Suppressor macrophage treated with lipopolysaccharide for 1 hour (primary cell): ENCODE results near the gene PTPRR.
"Not testable (repeated sequence)": the region's sequence is repeated elsewhere in the genome, so short reads cannot be mapped to it uniquely, and the experiment has no call there.

Experiments
- DNase-seq, 3 donors: peaks; one replicate each; pipeline ENCODE4 v3.0.0-alpha.2; 2020 to 2022

PTPRR gene

GRCh38 chr12:70736351-70737133 is 184.0 kb downstream of the PTPRR start:
- DNase-seq = no peak

DNA sequence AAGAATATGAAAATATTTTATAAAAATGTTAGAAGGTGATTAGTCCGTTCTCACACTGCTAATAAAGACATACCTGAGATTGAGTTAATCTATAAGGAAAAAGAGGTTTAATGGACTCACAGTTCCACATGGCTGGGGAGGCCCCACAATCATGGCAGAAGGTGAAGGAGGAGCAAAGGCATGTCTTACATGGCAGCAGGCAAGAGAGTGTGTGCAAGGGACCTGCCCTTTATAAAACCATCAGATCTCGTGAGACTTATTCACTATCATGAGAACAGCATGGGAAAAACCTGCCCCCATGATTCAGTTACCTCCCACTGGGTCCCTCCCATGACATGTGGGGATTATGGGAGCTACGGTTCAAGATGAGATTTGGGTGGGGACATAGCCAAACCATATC is 185.3 kb downstream of the PTPRR start:
- DNase-seq = not testable (repeated sequence)

GRCh38 chr12:70733385-70733784 is 187.2 kb downstream of the PTPRR start:
- DNase-seq = peak; percentile 40 to 56 (median 50)

DNA sequence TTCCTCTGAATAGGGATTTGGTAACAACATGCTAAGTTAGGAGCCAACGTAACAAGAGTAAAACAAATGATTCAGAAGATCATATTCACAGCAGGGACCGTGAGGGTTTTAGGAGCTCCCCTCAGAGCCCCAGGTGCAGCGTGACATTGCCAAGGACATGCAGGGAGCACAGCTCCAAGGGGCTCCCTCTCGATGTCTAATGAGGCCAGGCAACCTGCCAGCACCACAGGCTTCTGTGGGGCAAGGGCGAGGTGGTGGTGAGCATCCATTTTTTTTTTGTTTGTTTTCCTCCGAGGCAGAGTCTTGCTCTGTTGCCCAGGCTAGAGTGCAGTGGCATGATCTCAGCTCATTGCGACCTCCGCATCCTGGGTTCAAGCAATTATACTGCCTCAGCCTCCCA is 188.3 kb downstream of the PTPRR start:
- no peak for DNase-seq

GRCh38 chr12:70730675-70731180 is 189.8 kb downstream of the PTPRR start:
- no peak for DNase-seq

GRCh38 chr12:70724444-70724843 is 196.1 kb downstream of the PTPRR start:
- peak in 1 of 3 donors; percentile 2 for DNase-seq

DNA sequence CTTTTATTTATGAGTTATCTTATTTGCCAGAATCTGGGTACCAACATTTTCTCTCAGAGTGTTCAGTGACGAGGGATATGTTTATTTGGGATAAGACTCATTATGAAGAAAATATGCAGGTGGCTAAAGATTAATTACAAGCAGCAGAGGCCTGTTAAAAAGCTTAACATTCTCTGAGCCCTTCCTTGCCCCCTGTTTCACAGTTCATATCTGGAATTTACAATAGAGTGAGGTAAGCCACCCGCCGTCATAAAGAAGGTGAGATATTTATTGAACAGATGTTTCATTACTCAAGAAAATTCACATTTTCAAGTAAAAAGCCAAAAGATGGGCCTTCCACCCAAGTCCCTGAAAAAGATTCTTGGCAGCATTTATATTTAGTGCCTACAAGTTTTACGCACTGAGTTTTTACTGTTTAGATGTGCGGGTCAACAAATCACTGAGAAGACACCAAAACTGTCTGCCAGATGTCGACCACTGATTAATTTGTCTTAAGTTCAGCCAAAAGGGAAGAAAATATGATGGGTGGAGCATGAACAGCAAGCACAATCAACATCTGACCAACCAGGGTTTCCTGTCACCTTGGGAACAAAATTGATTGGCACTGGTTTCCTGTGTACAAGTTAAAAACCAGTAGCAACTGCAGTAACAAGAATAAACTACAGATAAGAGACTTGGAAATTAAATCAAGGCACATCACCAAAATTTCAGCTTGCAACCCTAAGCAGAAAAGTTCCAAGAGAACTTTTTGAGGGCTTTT is 197.8 kb downstream of the PTPRR start:
- no peak for DNase-seq

DNA sequence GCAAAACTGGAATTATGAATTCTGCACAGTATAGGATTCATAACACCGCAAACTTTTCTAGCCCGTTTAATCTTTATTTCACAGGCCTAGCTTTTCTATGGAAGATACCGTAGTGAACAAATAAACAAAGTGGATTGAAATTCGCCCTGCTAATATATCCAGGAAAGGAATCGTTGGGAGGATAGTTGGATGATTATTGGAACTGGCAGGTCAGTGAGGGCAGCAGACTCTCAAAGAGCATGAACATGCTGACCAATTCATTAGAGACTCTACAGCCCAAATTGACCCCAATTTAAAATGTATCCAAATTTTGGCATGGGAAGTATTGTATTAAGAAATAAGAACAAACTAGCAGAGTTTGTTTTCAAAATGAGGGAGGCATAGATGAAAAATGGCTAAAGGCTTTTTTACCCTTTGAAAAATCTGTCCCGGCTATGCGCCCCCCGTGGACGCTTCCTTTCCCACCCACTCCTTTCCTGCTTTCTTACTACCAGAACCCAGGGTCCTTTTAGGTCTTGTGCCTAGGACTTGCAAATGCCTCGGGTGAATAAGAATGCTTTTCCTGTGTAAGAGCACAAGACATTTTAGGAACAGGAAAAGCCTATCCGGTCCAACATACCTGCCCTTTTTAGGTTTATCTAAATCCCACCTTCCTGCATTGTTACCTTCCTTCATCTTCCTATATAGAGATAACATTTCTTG is 198.7 kb downstream of the PTPRR start:
- DNase-seq = no peak

DNA sequence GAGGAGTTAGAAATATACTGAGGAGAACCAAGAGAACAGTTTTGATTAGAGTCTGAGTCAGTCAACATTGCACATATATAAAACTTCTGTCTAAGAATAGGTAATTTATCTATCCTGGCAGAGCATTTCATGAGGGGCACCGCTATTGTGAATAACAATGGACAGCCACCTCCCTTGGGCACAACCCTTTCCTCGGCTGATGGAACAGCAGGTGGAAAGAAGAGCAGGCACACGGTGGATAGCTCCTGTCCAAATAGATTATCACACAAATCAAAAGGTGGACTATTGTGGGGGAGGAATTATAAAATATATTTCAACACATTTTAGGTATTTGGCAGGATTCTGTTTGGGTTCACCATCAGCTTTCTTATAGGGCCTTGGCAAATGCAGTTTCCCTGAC is 199.3 kb downstream of the PTPRR start:
- no peak for DNase-seq

GRCh38 chr12:70719672-70720420 is 200.7 kb downstream of the PTPRR start:
- peak; percentile 42 to 55 (median 44) for DNase-seq

- DNase-seq = no peak
These were observed 201.5 kb downstream of the PTPRR start for GRCh38 chr12:70719071-70719470.

- DNase-seq = no peak
These were observed 208.7 kb downstream of the PTPRR start for GRCh38 chr12:70711831-70712230.

GRCh38 chr12:70709022-70709421 is 211.5 kb downstream of the PTPRR start:
- DNase-seq = no peak

GRCh38 chr12:70706611-70707010 is 213.9 kb downstream of the PTPRR start:
- no peak for DNase-seq

- DNase-seq = no peak
These were observed 222.2 kb downstream of the PTPRR start for GRCh38 chr12:70698345-70698744.

DNA sequence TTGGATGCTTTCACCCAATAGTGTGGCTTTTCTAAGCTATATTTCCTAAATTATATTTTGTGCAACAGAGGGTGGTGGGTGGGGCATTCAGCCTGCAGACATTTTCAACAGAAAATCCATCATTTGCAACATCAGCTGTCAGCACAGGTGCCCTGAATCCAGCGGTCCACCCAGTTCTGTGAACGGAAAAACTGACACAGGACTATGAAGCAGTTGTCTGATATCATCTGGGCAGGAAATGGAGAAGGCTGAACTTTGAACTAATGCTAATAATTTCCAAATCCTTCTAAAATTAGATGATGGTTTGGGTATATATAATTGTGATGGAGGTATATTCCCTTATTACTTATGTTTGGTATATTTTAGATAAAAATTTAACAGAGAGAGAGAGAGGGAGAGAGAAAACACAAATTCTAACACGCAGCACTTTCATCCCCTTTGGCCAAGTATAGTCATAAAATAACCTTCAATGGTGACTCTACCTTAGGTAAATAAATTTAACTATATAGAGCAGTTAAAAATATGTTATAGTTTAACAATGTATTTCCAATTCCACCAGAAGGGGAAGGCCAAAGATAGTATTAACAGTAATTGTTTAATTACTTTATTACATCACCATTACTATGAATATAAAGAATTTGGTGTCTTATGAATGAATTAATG is 225.0 kb downstream of the PTPRR start:
- no peak for DNase-seq

DNA sequence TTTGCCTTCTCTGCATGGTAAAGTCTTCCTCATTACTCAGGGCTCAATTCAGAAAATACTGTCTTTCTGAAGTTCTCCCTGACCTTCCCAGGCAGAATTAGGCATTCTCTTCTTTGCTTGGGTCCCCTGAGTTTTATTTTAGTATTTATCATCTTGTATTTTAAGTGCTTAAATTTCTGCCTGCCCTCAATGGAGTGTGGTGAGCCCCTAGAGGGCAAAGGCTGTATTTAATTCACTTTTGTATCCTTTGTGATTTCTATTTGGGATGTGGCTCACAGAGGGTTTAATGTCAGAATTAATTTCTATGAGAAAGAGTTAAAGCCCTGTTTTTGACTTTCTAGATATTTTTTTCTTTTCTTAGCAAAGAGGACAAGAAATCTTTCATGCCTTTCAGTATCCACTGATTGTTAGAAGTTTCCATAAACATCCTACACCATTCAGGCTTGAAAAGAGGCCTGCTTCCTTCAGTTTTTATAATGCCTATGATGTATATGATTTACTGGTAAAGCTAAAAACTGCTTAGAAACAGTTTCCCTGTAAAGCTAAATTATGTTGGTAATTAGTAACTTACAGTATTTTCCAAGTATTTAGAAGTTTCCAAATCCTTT is 227.8 kb downstream of the PTPRR start:
- no peak for DNase-seq

DNA sequence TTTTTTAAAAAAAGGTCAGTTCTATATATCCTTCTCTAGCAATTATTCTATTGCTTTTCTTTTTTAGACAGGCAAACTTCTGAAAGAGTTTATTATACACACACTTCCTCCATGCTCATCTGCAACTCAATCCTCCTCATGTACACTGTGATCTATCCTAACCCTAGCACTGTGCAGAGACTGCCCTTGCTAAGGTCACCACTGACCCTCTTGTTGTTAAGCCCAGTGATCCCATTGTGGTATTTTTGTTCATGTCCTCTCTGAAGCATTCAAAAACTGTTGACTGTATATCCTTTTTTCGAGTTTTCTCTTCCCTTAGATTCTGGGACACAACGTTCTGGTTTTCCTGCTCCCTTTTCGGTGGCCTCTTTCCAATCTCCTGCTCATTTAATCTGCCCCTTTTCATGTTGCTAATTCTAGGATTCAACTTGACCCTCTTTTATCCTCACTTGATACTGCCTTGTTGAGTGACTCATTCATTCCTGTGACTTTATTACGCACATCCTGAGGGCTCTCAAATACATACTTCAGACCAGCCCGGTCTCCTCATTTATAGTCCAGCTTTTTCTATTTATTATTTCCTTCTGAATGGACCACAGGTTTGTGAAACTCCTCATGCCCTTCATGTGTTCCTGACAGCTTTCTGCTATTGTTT is 229.4 kb downstream of the PTPRR start:
- DNase-seq = no peak

DNA sequence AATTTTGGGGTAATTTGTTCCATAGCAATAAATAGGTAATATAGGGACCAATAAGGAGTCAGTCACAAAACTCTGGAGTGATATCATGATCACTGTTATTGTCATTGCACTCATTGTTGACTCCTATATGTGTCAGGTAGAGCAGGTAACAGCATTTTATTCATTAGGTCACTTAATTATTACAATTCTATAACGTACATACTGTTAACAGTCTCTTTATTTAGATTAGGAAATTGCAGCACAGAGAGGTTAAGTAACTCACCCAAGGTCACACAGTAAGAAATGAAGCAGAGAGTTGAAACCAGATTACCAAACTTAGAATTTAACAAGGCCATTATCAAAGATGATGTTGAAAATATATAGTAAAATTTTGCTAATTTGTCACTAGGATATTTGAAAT is 233.6 kb downstream of the PTPRR start:
- no peak for DNase-seq

GRCh38 chr12:70686299-70686698 is 234.2 kb downstream of the PTPRR start:
- DNase-seq = no peak

GRCh38 chr12:70683976-70684375 is 236.6 kb downstream of the PTPRR start:
- no peak for DNase-seq
